HL-60 (cell line): ENCODE results near the gene NXPH1.

Experiments
- DNase-seq, 2 experiments: peaks; one replicate each; pipeline ENCODE4 v3.0.0-alpha.2; 2010 to 2020; ENCODE audit warnings: low read depth in 1 of 2, low spot score in 1 of 2
- H3K27ac ChIP-seq: fragments of 250-450 bp; sonication (Bioruptor Pico); replicated peaks from 2 replicates; pipeline ENCODE4 v1.5.1; 2020; ENCODE audit warnings: mild to moderate bottlenecking, moderate library complexity
- H3K27me3 ChIP-seq: fragments of 250-450 bp; sonication (Bioruptor Pico); 2 replicates; pipeline ENCODE4 v1.5.1; 2021; ENCODE audit warnings: mild to moderate bottlenecking, moderate library complexity; ENCODE audit not compliant: insufficient read depth, poor library complexity, severe bottlenecking
- H3K4me3 ChIP-seq: replicated peaks from 2 replicates; pipeline ENCODE4 v1.5.1; 2011; ENCODE audit warnings: mild to moderate bottlenecking, control low read depth, low read length; ENCODE audit not compliant: insufficient read depth
- GABPA ChIP-seq: IDR thresholded peaks from 2 replicates; pipeline ENCODE4 v1.6.1; 2012; ENCODE audit warnings: low read depth
- POLR2AphosphoS5 ChIP-seq: IDR thresholded peaks from 2 replicates; pipeline ENCODE4 v1.6.1; 2012; ENCODE audit warnings: low read depth
- SPI1 ChIP-seq: IDR thresholded peaks from 2 replicates; pipeline ENCODE4 v1.6.1; 2012; ENCODE audit warnings: low read depth, mild to moderate bottlenecking, borderline replicate concordance
- TF ChIP-seq, protein P1 (sequence below): IDR thresholded peaks from one replicate; pipeline ENCODE4 v1.5.1; 2011; ENCODE audit warnings: low read length, control low read depth, inconsistent platforms; ENCODE audit not compliant: insufficient read depth
- TF ChIP-seq, protein P2 (sequence below): IDR thresholded peaks from 2 replicates; pipeline ENCODE4 v1.6.1; 2012; ENCODE audit warnings: low read depth; ENCODE audit not compliant: insufficient replicate concordance

NXPH1 gene

DNA sequence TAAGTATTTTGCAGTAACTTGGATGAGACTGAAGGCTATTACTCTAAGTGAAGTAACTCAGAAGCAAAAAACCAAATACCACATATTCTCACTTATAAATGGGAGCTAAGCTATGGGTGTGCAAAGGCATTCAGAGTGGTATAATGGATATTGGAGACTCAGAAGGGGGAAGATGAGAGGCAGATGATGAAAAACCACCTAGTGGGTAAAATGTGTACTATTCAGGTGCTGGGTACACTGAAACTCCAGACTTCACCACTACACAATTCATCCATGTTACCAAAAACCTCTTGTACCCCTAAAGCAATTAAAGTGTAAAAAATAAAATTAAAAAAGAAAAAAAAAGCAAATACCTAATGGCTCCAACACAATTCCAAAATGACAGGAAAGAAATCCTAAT lies 351.7 kb downstream of the NXPH1 start:
- no peak overlapping the region for H3K27ac ChIP-seq
- TF ChIP-seq POLR2AphosphoS5 (no peak), GABPA (no peak), SPI1 (no peak)
- TF ChIP-seq, protein P1, sequence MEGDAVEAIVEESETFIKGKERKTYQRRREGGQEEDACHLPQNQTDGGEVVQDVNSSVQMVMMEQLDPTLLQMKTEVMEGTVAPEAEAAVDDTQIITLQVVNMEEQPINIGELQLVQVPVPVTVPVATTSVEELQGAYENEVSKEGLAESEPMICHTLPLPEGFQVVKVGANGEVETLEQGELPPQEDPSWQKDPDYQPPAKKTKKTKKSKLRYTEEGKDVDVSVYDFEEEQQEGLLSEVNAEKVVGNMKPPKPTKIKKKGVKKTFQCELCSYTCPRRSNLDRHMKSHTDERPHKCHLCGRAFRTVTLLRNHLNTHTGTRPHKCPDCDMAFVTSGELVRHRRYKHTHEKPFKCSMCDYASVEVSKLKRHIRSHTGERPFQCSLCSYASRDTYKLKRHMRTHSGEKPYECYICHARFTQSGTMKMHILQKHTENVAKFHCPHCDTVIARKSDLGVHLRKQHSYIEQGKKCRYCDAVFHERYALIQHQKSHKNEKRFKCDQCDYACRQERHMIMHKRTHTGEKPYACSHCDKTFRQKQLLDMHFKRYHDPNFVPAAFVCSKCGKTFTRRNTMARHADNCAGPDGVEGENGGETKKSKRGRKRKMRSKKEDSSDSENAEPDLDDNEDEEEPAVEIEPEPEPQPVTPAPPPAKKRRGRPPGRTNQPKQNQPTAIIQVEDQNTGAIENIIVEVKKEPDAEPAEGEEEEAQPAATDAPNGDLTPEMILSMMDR = no peak
- TF ChIP-seq, protein P2, sequence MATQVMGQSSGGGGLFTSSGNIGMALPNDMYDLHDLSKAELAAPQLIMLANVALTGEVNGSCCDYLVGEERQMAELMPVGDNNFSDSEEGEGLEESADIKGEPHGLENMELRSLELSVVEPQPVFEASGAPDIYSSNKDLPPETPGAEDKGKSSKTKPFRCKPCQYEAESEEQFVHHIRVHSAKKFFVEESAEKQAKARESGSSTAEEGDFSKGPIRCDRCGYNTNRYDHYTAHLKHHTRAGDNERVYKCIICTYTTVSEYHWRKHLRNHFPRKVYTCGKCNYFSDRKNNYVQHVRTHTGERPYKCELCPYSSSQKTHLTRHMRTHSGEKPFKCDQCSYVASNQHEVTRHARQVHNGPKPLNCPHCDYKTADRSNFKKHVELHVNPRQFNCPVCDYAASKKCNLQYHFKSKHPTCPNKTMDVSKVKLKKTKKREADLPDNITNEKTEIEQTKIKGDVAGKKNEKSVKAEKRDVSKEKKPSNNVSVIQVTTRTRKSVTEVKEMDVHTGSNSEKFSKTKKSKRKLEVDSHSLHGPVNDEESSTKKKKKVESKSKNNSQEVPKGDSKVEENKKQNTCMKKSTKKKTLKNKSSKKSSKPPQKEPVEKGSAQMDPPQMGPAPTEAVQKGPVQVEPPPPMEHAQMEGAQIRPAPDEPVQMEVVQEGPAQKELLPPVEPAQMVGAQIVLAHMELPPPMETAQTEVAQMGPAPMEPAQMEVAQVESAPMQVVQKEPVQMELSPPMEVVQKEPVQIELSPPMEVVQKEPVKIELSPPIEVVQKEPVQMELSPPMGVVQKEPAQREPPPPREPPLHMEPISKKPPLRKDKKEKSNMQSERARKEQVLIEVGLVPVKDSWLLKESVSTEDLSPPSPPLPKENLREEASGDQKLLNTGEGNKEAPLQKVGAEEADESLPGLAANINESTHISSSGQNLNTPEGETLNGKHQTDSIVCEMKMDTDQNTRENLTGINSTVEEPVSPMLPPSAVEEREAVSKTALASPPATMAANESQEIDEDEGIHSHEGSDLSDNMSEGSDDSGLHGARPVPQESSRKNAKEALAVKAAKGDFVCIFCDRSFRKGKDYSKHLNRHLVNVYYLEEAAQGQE = no peak
- no peak for DNase-seq
- H3K27me3 ChIP-seq = no peaks in the 10 kb centered on the region
- H3K4me3 ChIP-seq = no peak overlapping the region

DNA sequence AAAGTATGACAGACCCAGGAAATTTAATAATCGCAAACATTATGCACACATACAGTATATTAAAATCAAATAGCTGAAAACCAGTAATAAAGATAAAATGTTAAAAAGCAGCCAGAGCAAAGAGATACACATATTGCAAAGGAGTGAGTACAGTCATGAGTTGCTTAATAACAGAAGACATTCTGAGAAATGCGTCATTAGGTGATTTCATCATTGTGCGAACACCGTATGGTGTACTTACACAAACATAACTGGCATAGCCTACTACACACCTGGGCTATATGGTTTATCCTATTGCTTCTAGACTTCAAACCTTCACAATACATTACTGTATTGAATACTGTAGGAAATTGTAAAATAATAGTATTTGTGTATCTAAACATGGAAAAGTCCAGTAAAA lies 367.6 kb downstream of the NXPH1 start:
- TF ChIP-seq, protein P2 = no peak
- no peak for TF ChIP-seq SPI1
- no peak for TF ChIP-seq GABPA
- no peak for TF ChIP-seq POLR2AphosphoS5
- TF ChIP-seq, protein P1 = no peak
- no peak for DNase-seq
- no peak overlapping the region for H3K27ac ChIP-seq

More for the DNA sequence above, 367.6 kb downstream of the NXPH1 start:
- Histone ChIP-seq H3K4me3 (no peak overlapping the region), H3K27me3 (no peaks in the 10 kb centered on the region)
